GM12891 (cell line): Measurements from ENCODE around the gene SAMD8.

Experiments used
- POLR2A ChIP-seq: IDR thresholded peaks from 2 replicates; pipeline ENCODE4 v1.6.1; 2011; ENCODE audit warnings: low read depth, low read length, control low read depth
- POLR2AphosphoS5 ChIP-seq: IDR thresholded peaks from 2 replicates; pipeline ENCODE4 v1.6.1; 2011; ENCODE audit warnings: low read depth, low read length, control low read depth
- SPI1 ChIP-seq: IDR thresholded peaks from 2 replicates; pipeline ENCODE4 v1.6.1; 2011; ENCODE audit warnings: low read depth, low read length, control low read depth
- TAF1 ChIP-seq: IDR thresholded peaks from 2 replicates; pipeline ENCODE4 v1.6.1; 2011; ENCODE audit warnings: low read depth, low read length, control low read depth

DNA sequence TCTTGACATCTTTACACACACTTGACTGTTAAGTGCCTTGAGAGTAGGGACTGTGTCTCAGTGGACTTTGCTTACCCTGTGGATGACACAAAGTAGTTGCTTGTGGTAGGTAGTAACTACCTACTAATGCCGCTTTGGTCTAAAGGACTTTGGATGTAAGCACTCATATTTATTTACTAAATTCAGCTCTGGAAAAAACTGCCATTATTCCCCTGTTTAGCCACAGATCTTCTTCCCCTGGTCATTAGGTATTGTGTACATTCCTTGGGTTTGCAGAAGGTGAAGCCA is 96.3 kb downstream of the SAMD8 start:
- TF ChIP-seq POLR2AphosphoS5 (no peak), POLR2A (no peak), TAF1 (no peak), SPI1 (no peak)
